ENCODE data around the gene RSPO4. TPM values are rescaled to one million over a fixed set of nuclear protein-coding genes. Genes with fewer than 3 reads are reported as not detected.

RSPO4 gene
- total RNA-seq, 1 experiment from 2014 or later = 6.7 TPM

- no peaks in the 10 kb centered on the region for H3K9me3 ChIP-seq (ENCODE audit: control insufficient read depth, low read depth, low read length)
- H4K91ac ChIP-seq (ENCODE audit: insufficient read length, low read depth, low read length) = no peak overlapping the region
- no CpG with 5 or more reads among the region's 5 CpGs for WGBS (ENCODE audit: extremely low coverage, insufficient read length, low lambda C conversion rate)
- no peak overlapping the region for H2BK5ac ChIP-seq (ENCODE audit: insufficient read length, low read length)
- no peaks in the 10 kb centered on the region for H3K27me3 ChIP-seq (ENCODE audit: insufficient read depth, low read length)
- no peak overlapping the region for H3K27ac ChIP-seq (ENCODE audit: insufficient read length, low read depth, low read length)
- peaks cover 0 to 11% of the 10 kb centered on the region in 2 experiments; a peak in 3 of 4 replicates for H3K4me1 Mint-ChIP-seq
- H4K20me1 ChIP-seq (ENCODE audit: control insufficient read depth, insufficient read depth, insufficient read length) = no peaks in the 10 kb centered on the region
- H2BK120ac ChIP-seq (ENCODE audit: low read depth, low read length, poor library complexity, severe bottlenecking) = no peak overlapping the region
- DNase-seq = no peak
- no peaks in the 10 kb centered on the region for H3K4me1 ChIP-seq (ENCODE audit: insufficient read depth, low read length)
- no peak overlapping the region for H4K8ac ChIP-seq (replicated peaks; ENCODE audit: insufficient read length, low read depth, low read length)
- H3K9me3 Mint-ChIP-seq = no peaks in the 10 kb centered on the region
- H3K56ac ChIP-seq (ENCODE audit: insufficient read length, low read depth, low read length) = no peak overlapping the region
- peaks cover 29% of the 10 kb centered on the region for H3K27me3 Mint-ChIP-seq (ENCODE audit: low read depth)
- H2AK5ac ChIP-seq (ENCODE audit: insufficient read length, low read length) = no peak overlapping the region
- no peak overlapping the region for H2BK12ac ChIP-seq (ENCODE audit: insufficient read length, low read depth, low read length)
- H2BK20ac ChIP-seq (ENCODE audit: low read depth, low read length, poor library complexity, severe bottlenecking) = no peak overlapping the region
- no peaks in the 10 kb centered on the region for H3K23me2 ChIP-seq (ENCODE audit: insufficient read length, low read depth, low read length, poor library complexity, severe bottlenecking)
- no peak overlapping the region for H3K4me3 Mint-ChIP-seq
- no peak overlapping the region for H2BK15ac ChIP-seq (ENCODE audit: low read depth, low read length)
- TF ChIP-seq CTCF (conservative IDR thresholded peaks at IDR 0.05) = no peak
- H3K36me3 Mint-ChIP-seq (ENCODE audit: insufficient read depth in 1 of 3, low read depth in 3 of 3) = no peaks in the 10 kb centered on the region
- no peak overlapping the region for H3T11ph ChIP-seq (ENCODE audit: low read length)
- H3K23ac ChIP-seq (ENCODE audit: insufficient read length, low read depth, low read length) = no peak overlapping the region
- no peak overlapping the region for H2AFZ ChIP-seq (ENCODE audit: low read length)
- H3K9ac ChIP-seq (ENCODE audit: extremely low read depth, insufficient read length, low read length) = no peak overlapping the region
- H3K4ac ChIP-seq (ENCODE audit: low read depth, low read length) = no peak overlapping the region
- H3K4me2 ChIP-seq (ENCODE audit: insufficient read depth, insufficient read length, low read length) = no peak overlapping the region
- H3K18ac ChIP-seq (ENCODE audit: insufficient read length, low read depth, low read length) = no peak overlapping the region
- no peak overlapping the region for H3K27ac Mint-ChIP-seq
- H3K79me1 ChIP-seq (ENCODE audit: insufficient read depth, low read depth, low read length, poor library complexity, severe bottlenecking) = no peaks in the 10 kb centered on the region
- no peaks in the 10 kb centered on the region for H3K79me2 ChIP-seq (ENCODE audit: insufficient read depth, low read length)
- no peak overlapping the region for H4K5ac ChIP-seq (ENCODE audit: insufficient read length, low read depth, low read length)
- H3K14ac ChIP-seq (ENCODE audit: insufficient read depth, low read length) = no peak overlapping the region
Observed at GRCh38 chr20:1017677-1018076, 15.6 kb upstream of the RSPO4 start.

All from H9 (cell line).